H9 (cell line): ENCODE results near the gene AMZ2. TPM values are rescaled to one million over a fixed set of nuclear protein-coding genes. Genes with fewer than 3 reads are reported as not detected.
"Not testable (repeated sequence)": the region's sequence is repeated elsewhere in the genome, so short reads cannot be mapped to it uniquely, and the experiment has no call there.

Experiments
- DNase-seq: peaks from one replicate; pipeline ENCODE4 v3.0.0-alpha.2; 2017
- H2AFZ ChIP-seq: one replicate; pipeline ENCODE4 v1.6.1; 2013; ENCODE audit warnings: mild to moderate bottlenecking, low read length, control low read depth, moderate library complexity
- H2AK5ac ChIP-seq: 2 replicates; pipeline ENCODE4 v1.6.1; 2013; ENCODE audit warnings: low read length, control low read depth, mixed read lengths; ENCODE audit not compliant: insufficient read length
- H2BK120ac ChIP-seq: one replicate; pipeline ENCODE4 v1.6.1; 2013; ENCODE audit warnings: low read depth, mild to moderate bottlenecking, low read length, control low read depth, inconsistent platforms; ENCODE audit not compliant: poor library complexity, severe bottlenecking
- H2BK12ac ChIP-seq: 2 replicates; pipeline ENCODE4 v1.6.1; 2013; ENCODE audit warnings: low read length, control low read depth, mixed read lengths, low read depth; ENCODE audit not compliant: insufficient read length
- H2BK15ac ChIP-seq: 2 replicates; pipeline ENCODE4 v1.6.1; 2013; ENCODE audit warnings: low read depth, low read length, control low read depth
- H2BK20ac ChIP-seq: one replicate; pipeline ENCODE4 v1.6.1; 2013; ENCODE audit warnings: low read depth, mild to moderate bottlenecking, low read length, control low read depth, inconsistent platforms; ENCODE audit not compliant: poor library complexity, severe bottlenecking
- H2BK5ac ChIP-seq: 2 replicates; pipeline ENCODE4 v1.6.1; 2013; ENCODE audit warnings: low read length, control low read depth, mixed read lengths; ENCODE audit not compliant: insufficient read length
- H3K14ac ChIP-seq: 2 replicates; pipeline ENCODE4 v1.6.1; 2013; ENCODE audit warnings: low read length, control low read depth; ENCODE audit not compliant: insufficient read depth
- H3K18ac ChIP-seq: 2 replicates; pipeline ENCODE4 v1.6.1; 2013; ENCODE audit warnings: low read depth, mild to moderate bottlenecking, mixed read lengths, low read length, control low read depth; ENCODE audit not compliant: insufficient read length
- H3K23ac ChIP-seq: 2 replicates; pipeline ENCODE4 v1.6.1; 2013; ENCODE audit warnings: low read length, control low read depth, mixed read lengths, low read depth; ENCODE audit not compliant: insufficient read length
- H3K23me2 ChIP-seq: 2 replicates; pipeline ENCODE4 v1.6.1; 2013; ENCODE audit warnings: low read depth, mild to moderate bottlenecking, mixed read lengths, low read length, control low read depth; ENCODE audit not compliant: insufficient read length, poor library complexity, severe bottlenecking
- H3K27ac ChIP-seq: 2 replicates; pipeline ENCODE4 v1.5.1; 2013; ENCODE audit warnings: low read length, control low read depth, mixed read lengths, low read depth; ENCODE audit not compliant: insufficient read length
- H3K27me3 ChIP-seq: 2 replicates; pipeline ENCODE4 v1.6.1; 2013; ENCODE audit warnings: low read length, control low read depth, inconsistent platforms; ENCODE audit not compliant: insufficient read depth
- H3K4ac ChIP-seq: 2 replicates; pipeline ENCODE4 v1.6.1; 2013; ENCODE audit warnings: low read depth, mild to moderate bottlenecking, control low read depth, inconsistent platforms, low read length, moderate library complexity
- H3K4me1 ChIP-seq: 2 replicates; pipeline ENCODE4 v1.6.1; 2013; ENCODE audit warnings: low read length, control low read depth, inconsistent platforms; ENCODE audit not compliant: insufficient read depth
- H3K4me2 ChIP-seq: 2 replicates; pipeline ENCODE4 v1.6.1; 2013; ENCODE audit warnings: low read length, control low read depth, mixed read lengths; ENCODE audit not compliant: insufficient read length, insufficient read depth
- H3K56ac ChIP-seq: 2 replicates; pipeline ENCODE4 v1.6.1; 2013; ENCODE audit warnings: low read depth, mild to moderate bottlenecking, mixed read lengths, low read length, control low read depth; ENCODE audit not compliant: insufficient read length
- H3K79me1 ChIP-seq: 2 replicates; pipeline ENCODE4 v1.6.1; 2013; ENCODE audit warnings: low read depth, mild to moderate bottlenecking, moderate library complexity, low read length, control low read depth, inconsistent platforms; ENCODE audit not compliant: insufficient read depth, poor library complexity, severe bottlenecking
- H3K79me2 ChIP-seq: 2 replicates; pipeline ENCODE4 v1.6.1; 2013; ENCODE audit warnings: low read length, control low read depth, inconsistent platforms; ENCODE audit not compliant: insufficient read depth
- H3K9ac ChIP-seq: 2 replicates; pipeline ENCODE4 v1.6.1; 2013; ENCODE audit warnings: low read length, control low read depth, mixed read lengths; ENCODE audit not compliant: insufficient read length; ENCODE audit errors: extremely low read depth
- H3K9me3 ChIP-seq: one replicate; pipeline ENCODE4 v1.6.1; 2013; ENCODE audit warnings: low read depth, low read length, inconsistent platforms; ENCODE audit not compliant: control insufficient read depth
- H3T11ph ChIP-seq: one replicate; pipeline ENCODE4 v1.6.1; 2013; ENCODE audit warnings: mild to moderate bottlenecking, low read length, control low read depth, inconsistent platforms
- H4K20me1 ChIP-seq: one replicate; pipeline ENCODE4 v1.6.1; 2013; ENCODE audit not compliant: control insufficient read depth, insufficient read length, insufficient read depth
- H4K5ac ChIP-seq: 2 replicates; pipeline ENCODE4 v1.6.1; 2013; ENCODE audit warnings: low read depth, mild to moderate bottlenecking, mixed read lengths, low read length, control low read depth; ENCODE audit not compliant: insufficient read length
- H4K8ac ChIP-seq: replicated peaks from 2 replicates; pipeline ENCODE4 v1.6.1; 2013; ENCODE audit warnings: low read length, control low read depth, mixed read lengths, low read depth; ENCODE audit not compliant: insufficient read length
- H4K91ac ChIP-seq: 2 replicates; pipeline ENCODE4 v1.6.1; 2013; ENCODE audit warnings: low read depth, mild to moderate bottlenecking, moderate library complexity, mixed read lengths, low read length, control low read depth; ENCODE audit not compliant: insufficient read length
- H3K27ac Mint-ChIP-seq, 3 experiments: 2 replicates in 2 of 3; 3 replicates in 1 of 3; pipeline ENCODE4 v1.8.0; 2020 to 2021; ENCODE audit warnings: mixed read lengths in 3 of 3, mild to moderate bottlenecking in 1 of 3, moderate library complexity in 1 of 3
- H3K27me3 Mint-ChIP-seq: 2 replicates; pipeline ENCODE4 v1.8.0; 2021; ENCODE audit warnings: low read depth, mild to moderate bottlenecking, moderate library complexity, mixed read lengths
- H3K36me3 Mint-ChIP-seq, 3 experiments: 2 replicates in 2 of 3; 3 replicates in 1 of 3; pipeline ENCODE4 v1.8.0; 2020 to 2021; ENCODE audit warnings: low read depth in 3 of 3, mixed read lengths in 3 of 3; ENCODE audit not compliant: insufficient read depth in 1 of 3
- H3K4me1 Mint-ChIP-seq, 2 experiments: 2 replicates each; pipeline ENCODE4 v1.8.0; 2020; ENCODE audit warnings: mixed read lengths in 2 of 2
- H3K4me3 Mint-ChIP-seq, 2 experiments: 2 replicates in 1 of 2; 3 replicates in 1 of 2; pipeline ENCODE4 v1.8.0; 2020 to 2021; ENCODE audit warnings: mild to moderate bottlenecking in 2 of 2, mixed read lengths in 2 of 2, moderate library complexity in 1 of 2
- H3K9me3 Mint-ChIP-seq, 2 experiments: 2 replicates in 1 of 2; 3 replicates in 1 of 2; pipeline ENCODE4 v1.8.0; 2020; ENCODE audit warnings: mild to moderate bottlenecking in 2 of 2, mixed read lengths in 2 of 2, moderate library complexity in 1 of 2
- CTCF ChIP-seq: fragments of 200-600 bp; sonication (generic); conservative IDR thresholded peaks from 3 replicates; pipeline ENCODE4 v1.8.0; 2021; ENCODE audit warnings: antibody characterized with exemption, mild to moderate bottlenecking
- WGBS: extraction: QIAGEN DNeasy Blood & Tissue Kit; methylation state at CpG from one replicate; pipeline ENCODE4 v1.1.7; 2013; ENCODE audit warnings: missing lambda C conversion rate, low lambda C conversion rate, mixed read lengths; ENCODE audit not compliant: insufficient read length; ENCODE audit errors: extremely low coverage; 5-methylcytosine and 5-hydroxymethylcytosine counted together
- total RNA-seq: library from RNA; stranded (reverse); gene quantifications from 2 replicates; pipeline ENCODE4 v1.2.1, GENCODE V29; 2021

Gene AMZ2
- total RNA-seq, 1 experiment from 2014 or later: 82.6 TPM

DNA sequence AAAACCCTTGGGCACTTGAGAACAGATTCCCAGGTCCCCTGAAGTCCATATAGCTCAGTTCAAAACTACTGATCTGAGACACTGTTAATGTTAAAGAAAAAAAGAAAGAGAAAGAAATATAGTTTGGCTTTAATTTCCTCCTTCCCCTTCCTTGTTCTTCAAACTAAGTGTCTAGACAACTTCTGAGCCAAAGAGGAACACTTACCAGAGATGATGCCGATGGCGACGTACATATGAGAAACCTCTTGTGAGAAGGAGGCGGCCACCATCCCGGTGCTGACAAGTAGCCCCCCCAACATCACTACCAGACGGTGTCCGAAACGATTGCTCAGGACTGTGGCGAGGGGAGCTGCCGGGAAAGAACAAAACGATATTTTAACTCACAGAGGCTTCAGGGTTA is 25.9 kb downstream of the AMZ2 start:
- no peak overlapping the region for H3K4ac ChIP-seq
- no peak overlapping the region for H2BK20ac ChIP-seq
- H2BK120ac ChIP-seq: no peak overlapping the region
- Mint-ChIP-seq H3K4me1 (peaks cover 0 to 4% of the 10 kb centered on the region in 2 experiments; a peak in 3 of 4 replicates), H3K9me3 (peaks cover 12 to 13% of the 10 kb centered on the region in 2 experiments; a peak in 4 of 5 replicates), H3K27ac (no peak overlapping the region), H3K4me3 (no peak overlapping the region), H3K27me3 (no peaks in the 10 kb centered on the region), H3K36me3 (peaks cover 0 to 9% (median 4%) of the 10 kb centered on the region in 3 experiments; a peak in 5 of 7 replicates)
- no peak overlapping the region for H2AK5ac ChIP-seq
- peak overlapping the region; percentile 17; the same call in 1 of the 2 replicates for H3K14ac ChIP-seq
- DNase-seq: no peak
- H2BK5ac ChIP-seq: no peak overlapping the region
- no peaks in the 10 kb centered on the region for H3K79me1 ChIP-seq
- H3K9me3 ChIP-seq: peaks cover 7% of the 10 kb centered on the region
- H4K8ac ChIP-seq: no peak overlapping the region
- no peaks in the 10 kb centered on the region for H4K20me1 ChIP-seq
- no peak overlapping the region for H2BK15ac ChIP-seq
- H2BK12ac ChIP-seq: no peak overlapping the region
- H3K18ac ChIP-seq: no peak overlapping the region
- no peak overlapping the region for H4K91ac ChIP-seq
- WGBS: no CpG with 5 or more reads among the region's 11 CpGs
- H3K27ac ChIP-seq: no peak overlapping the region
- H3K9ac ChIP-seq: no peak overlapping the region
- H3K56ac ChIP-seq: no peak overlapping the region
- H3K79me2 ChIP-seq: no peaks in the 10 kb centered on the region
- no peak overlapping the region for H3K23ac ChIP-seq
- no peaks in the 10 kb centered on the region for H3K4me1 ChIP-seq
- H3K23me2 ChIP-seq: no peaks in the 10 kb centered on the region
- H3T11ph ChIP-seq: no peak overlapping the region
- no peak overlapping the region for H2AFZ ChIP-seq
- no peaks in the 10 kb centered on the region for H3K27me3 ChIP-seq
- H4K5ac ChIP-seq: no peak overlapping the region
- no peak for TF ChIP-seq CTCF
- H3K4me2 ChIP-seq: no peak overlapping the region

GRCh38 chr17:68276339-68276738 is 28.5 kb downstream of the AMZ2 start:
- H3K79me2 ChIP-seq, H3K27me3 Mint-ChIP-seq, H3K14ac ChIP-seq, H4K5ac ChIP-seq, H3T11ph ChIP-seq, H3K27me3 ChIP-seq, H3K27ac ChIP-seq, H3K79me1 ChIP-seq, H2AFZ ChIP-seq, H3K4me2 ChIP-seq, H2BK20ac ChIP-seq, H4K20me1 ChIP-seq, H2BK120ac ChIP-seq, H4K8ac ChIP-seq, H3K23me2 ChIP-seq, H3K27ac Mint-ChIP-seq, H3K9me3 ChIP-seq, H3K56ac ChIP-seq, H3K23ac ChIP-seq, H3K4me1 Mint-ChIP-seq, H3K4me3 Mint-ChIP-seq, H2AK5ac ChIP-seq, H3K4me1 ChIP-seq, H3K9ac ChIP-seq, DNase-seq, H2BK5ac ChIP-seq, H4K91ac ChIP-seq, H2BK15ac ChIP-seq, H3K18ac ChIP-seq, H3K4ac ChIP-seq, H2BK12ac ChIP-seq: not testable (repeated sequence)
- no CpG with 5 or more reads among the region's 3 CpGs for WGBS
- Mint-ChIP-seq H3K9me3 (peaks cover 12 to 18% of the 10 kb centered on the region in 2 experiments; a peak in 4 of 5 replicates), H3K36me3 (peaks cover 0 to 13% (median 4%) of the 10 kb centered on the region in 3 experiments; a peak in 5 of 7 replicates)
